Tibial artery (tissue), 4 donors: ENCODE measurements around the gene MAP6.

Experiments used
- DNase-seq, 2 donors: peaks; one replicate each; pipeline ENCODE4 v3.0.0-alpha.2; 2019
- H3K27ac ChIP-seq, 2 donors: fragments of 200-600 bp; sonication (generic) in 1 of 2; 1 replicate in 1 of 2; 2 replicates in 1 of 2; pipeline ENCODE4 v1.5.1; 2018 to 2019; ENCODE audit warnings: mild to moderate bottlenecking in 1 of 2
- H3K27me3 ChIP-seq, 2 donors: fragments of 200-600 bp; sonication (generic) in 1 of 2; one replicate each; pipeline versions ENCODE4 v1.5.1 to v1.6.0; 2016 to 2019
- H3K36me3 ChIP-seq, 3 donors: fragments of 200-600 bp; sonication (generic) in 2 of 3; one replicate each; pipeline ENCODE4 v1.5.1; 2016 to 2019; ENCODE audit warnings: mild to moderate bottlenecking in 2 of 3
- H3K4me1 ChIP-seq, 4 donors: fragments of 200-600 bp; sonication (generic) in 2 of 4; 1 replicate in 3 of 4; 2 replicates in 1 of 4; pipeline ENCODE4 v1.5.1; 2016 to 2019
- H3K4me3 ChIP-seq, 2 donors: fragments of 200-600 bp; sonication (generic) in 1 of 2; 1 replicate in 1 of 2; 2 replicates in 1 of 2; pipeline ENCODE4 v1.5.1; 2018 to 2019; ENCODE audit warnings: mild to moderate bottlenecking in 2 of 2
- H3K9me3 ChIP-seq, 3 donors: fragments of 200-600 bp; sonication (generic) in 1 of 3; one replicate each; pipeline ENCODE4 v1.5.1; 2016 to 2019
- CTCF ChIP-seq, 2 experiments: fragments of 200-600 bp in 1 of 2; fragments of 450-650 bp in 1 of 2; IDR thresholded peaks; one replicate each; pipeline ENCODE4 v1.5.1; 2017 to 2019; ENCODE audit warnings: antibody characterized with exemption in 2 of 2, mild to moderate bottlenecking in 1 of 2, moderate library complexity in 1 of 2
- intact Hi-C: fragments of 100-400 bp; cut with DNase I; formaldehyde crosslinking; loops from one replicate; pipeline ENCODE4 v1.15.0; 2023; ENCODE audit warnings: low total_unique reads

The MAP6 gene

GRCh38 chr11:75538150-75538942, 130.5 kb downstream of the MAP6 start:
- no peak for TF ChIP-seq CTCF (IDR thresholded peaks at IDR 0.05)
- Histone ChIP-seq H3K27ac (no peak overlapping the region), H3K9me3 (no peaks in the 10 kb centered on the region), H3K27me3 (no peaks in the 10 kb centered on the region), H3K4me3 (no peak overlapping the region), H3K4me1 (no peaks in the 10 kb centered on the region), H3K36me3 (no peaks in the 10 kb centered on the region)
- intact Hi-C loops: no loop called here
- no peak for DNase-seq

GRCh38 chr11:75537740-75538139, 131.1 kb downstream of the MAP6 start:
- intact Hi-C loops: no loop called here
- Histone ChIP-seq H3K4me1 (no peaks in the 10 kb centered on the region), H3K27me3 (no peaks in the 10 kb centered on the region), H3K27ac (no peak overlapping the region), H3K9me3 (no peaks in the 10 kb centered on the region), H3K36me3 (no peaks in the 10 kb centered on the region), H3K4me3 (no peak overlapping the region)
- TF ChIP-seq CTCF (IDR thresholded peaks at IDR 0.05): no peak
- DNase-seq: no peak
